KG1 (cell line): Measurements from ENCODE around the gene GAP43.

Source experiments
- DNase-seq: peaks from one replicate; lab custom pipeline; 2025; lab: John Stamatoyannopoulos, UW

GAP43 gene

GRCh38 chr3:115627180-115628074 is 4.1 kb downstream of the GAP43 start:
- DNase-seq, result no peak

GRCh38 chr3:115628075-115628412 is 4.7 kb downstream of the GAP43 start:
- no peak for DNase-seq

- DNase-seq, result no peak
These were observed 7.5 kb downstream of the GAP43 start for GRCh38 chr3:115630850-115631249.

GRCh38 chr3:115632026-115632425 is 8.7 kb downstream of the GAP43 start:
- DNase-seq, result no peak

- DNase-seq, result no peak
These were observed 10.2 kb downstream of the GAP43 start for GRCh38 chr3:115633467-115633866.

- no peak for DNase-seq
These were observed 10.7 kb downstream of the GAP43 start for GRCh38 chr3:115634052-115634451.

- no peak for DNase-seq
These were observed 12.1 kb downstream of the GAP43 start for GRCh38 chr3:115635406-115635805.

GRCh38 chr3:115638241-115638640 is 14.9 kb downstream of the GAP43 start:
- DNase-seq, result no peak

- no peak for DNase-seq
These were observed 15.7 kb downstream of the GAP43 start for GRCh38 chr3:115638991-115639390.

GRCh38 chr3:115644391-115644790 is 21.1 kb downstream of the GAP43 start:
- DNase-seq, result no peak

GRCh38 chr3:115646027-115646690 is 22.8 kb downstream of the GAP43 start:
- DNase-seq, result no peak

GRCh38 chr3:115648559-115648958 is 25.2 kb downstream of the GAP43 start:
- DNase-seq, result no peak

GRCh38 chr3:115651087-115651486 is 27.8 kb downstream of the GAP43 start:
- no peak for DNase-seq

- no peak for DNase-seq
These were observed 28.3 kb downstream of the GAP43 start for GRCh38 chr3:115651599-115651998.

GRCh38 chr3:115652738-115653137 is 29.4 kb downstream of the GAP43 start:
- no peak for DNase-seq

- no peak for DNase-seq
These were observed 32.5 kb downstream of the GAP43 start for GRCh38 chr3:115655761-115656282.

- DNase-seq, result no peak
These were observed 33.9 kb downstream of the GAP43 start for GRCh38 chr3:115657168-115657567.

- DNase-seq, result no peak
These were observed 34.7 kb downstream of the GAP43 start for GRCh38 chr3:115658032-115658336.

GRCh38 chr3:115658337-115659181 is 35.2 kb downstream of the GAP43 start:
- DNase-seq, result no peak

- DNase-seq, result no peak
These were observed 36.2 kb downstream of the GAP43 start for GRCh38 chr3:115659253-115660220.

- no peak for DNase-seq
These were observed 37.5 kb downstream of the GAP43 start for GRCh38 chr3:115660646-115661337.
